ENCODE results near the gene SP140.
"Not testable (repeated sequence)": the region's sequence is repeated elsewhere in the genome, so short reads cannot be mapped to it uniquely, and the experiment has no call there.

SP140 gene

DNA sequence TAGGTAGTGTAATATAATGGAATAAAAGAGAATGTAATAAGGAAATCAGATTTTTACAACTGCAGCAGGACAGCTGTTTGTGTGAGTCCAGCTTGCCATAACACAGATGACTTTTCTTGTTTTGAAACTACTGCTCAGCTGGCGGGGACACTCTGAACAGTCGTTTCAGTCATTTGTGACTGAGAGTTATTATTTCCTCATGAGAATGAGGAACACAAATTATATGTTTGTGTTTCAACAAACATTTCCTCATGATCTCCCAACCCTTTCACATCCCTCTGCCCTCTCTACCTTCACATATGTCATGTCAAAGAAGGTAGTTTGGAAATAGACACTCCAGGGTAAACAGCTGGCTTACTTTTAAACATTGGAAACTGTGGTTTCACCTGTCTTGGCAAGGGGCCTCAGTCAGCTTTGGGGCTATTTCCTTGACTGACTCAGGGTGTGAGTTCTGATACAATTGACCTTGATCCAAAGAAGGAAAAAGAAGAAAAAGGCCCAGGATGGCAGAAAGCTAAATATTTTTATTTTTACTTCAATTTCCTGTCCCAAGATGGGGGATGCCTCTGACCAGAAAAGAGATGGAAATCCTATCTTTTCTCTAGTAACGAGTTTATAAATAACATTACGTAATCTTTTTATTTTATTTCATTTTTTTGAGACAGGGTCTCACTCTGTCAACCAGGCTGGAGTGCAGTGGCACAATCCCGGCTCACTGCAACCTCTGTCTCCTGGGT is 102.0 kb downstream of the SP140 start:
- DNase-seq: no peak

DNA sequence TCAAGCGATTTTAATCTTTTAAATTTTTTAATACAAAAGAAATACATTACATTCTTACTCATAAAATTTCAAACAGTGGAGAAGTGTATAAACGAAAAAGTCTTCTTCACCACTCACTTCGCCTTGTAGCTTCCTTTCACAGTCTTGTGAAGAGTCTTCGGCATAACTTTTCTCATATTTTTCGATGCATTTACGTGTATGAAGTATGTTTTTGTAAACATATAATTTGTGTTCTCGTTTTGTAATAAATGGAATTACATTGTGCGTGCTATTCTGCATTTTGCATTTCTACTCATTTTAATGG is 102.6 kb downstream of the SP140 start:
- no peak for DNase-seq

DNA sequence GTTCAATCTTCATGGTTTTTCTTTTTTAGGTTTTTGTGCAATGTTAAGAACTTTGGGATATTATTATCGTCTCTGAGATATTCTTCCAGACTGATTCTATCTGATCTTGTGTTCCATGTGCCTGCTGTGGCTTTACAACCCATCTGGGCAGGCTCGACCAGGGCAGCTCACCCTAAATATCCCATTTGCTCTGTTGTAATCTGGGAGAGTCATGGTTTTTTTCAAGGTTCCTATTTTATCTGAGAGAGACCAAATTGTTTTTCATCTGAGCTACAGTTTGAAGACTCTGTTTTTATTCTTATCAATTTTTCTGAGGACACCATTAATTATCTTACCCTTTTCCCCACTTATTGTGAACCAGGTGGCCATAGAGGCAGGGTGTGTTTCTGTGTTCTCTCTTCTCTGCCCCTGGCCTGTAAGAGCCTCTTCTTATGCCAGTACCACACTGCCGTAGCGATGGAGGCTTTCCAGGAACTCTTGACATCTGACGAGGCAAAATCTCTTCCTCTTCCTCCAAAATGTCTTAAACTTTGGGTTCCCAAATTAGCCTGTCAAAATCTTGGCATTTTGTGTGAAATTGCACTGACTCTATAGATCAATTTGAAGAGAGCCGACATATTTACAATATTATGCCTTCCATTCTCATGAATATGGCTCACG is 104.5 kb downstream of the SP140 start:
- no peak for DNase-seq

DNA sequence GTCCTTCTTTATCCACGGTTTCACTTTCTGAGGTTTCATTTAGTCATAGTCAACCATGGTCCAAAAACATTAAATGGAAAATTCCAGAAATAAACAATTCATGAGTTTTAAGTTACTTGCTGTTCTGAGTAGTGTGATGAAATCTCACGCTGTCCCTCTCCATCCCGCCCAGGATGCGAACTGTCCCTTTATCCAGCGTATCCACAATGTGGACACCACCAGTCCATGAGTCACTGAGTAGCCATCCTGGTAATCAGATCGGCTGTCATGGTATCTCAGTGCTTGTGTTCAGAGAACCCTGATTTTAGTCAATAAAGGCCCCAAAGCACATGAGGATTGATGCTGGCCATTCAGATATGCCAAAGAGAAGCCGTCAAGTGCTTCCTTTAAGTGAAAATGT is 105.2 kb downstream of the SP140 start:
- no peak for DNase-seq

DNA sequence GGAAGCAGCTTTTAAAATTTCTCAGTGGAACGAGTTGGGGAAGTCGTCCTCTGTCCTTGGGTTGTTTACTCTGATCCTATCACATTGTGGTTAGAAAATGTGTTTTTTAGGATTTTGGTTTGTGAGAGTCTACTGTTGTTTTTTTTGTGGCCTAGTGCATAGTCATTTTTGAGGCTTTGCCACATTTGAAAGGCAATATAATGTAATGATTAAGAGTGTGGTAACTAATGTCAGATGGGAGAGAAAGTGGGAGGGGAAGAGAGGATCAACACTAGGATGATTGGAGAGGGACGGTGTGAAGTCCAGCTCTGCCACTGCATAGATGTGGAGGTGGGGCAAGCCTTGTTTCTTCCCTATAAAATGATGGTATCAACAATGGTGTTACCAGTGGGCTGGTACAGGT is 109.9 kb downstream of the SP140 start:
- DNase-seq: no peak

DNA sequence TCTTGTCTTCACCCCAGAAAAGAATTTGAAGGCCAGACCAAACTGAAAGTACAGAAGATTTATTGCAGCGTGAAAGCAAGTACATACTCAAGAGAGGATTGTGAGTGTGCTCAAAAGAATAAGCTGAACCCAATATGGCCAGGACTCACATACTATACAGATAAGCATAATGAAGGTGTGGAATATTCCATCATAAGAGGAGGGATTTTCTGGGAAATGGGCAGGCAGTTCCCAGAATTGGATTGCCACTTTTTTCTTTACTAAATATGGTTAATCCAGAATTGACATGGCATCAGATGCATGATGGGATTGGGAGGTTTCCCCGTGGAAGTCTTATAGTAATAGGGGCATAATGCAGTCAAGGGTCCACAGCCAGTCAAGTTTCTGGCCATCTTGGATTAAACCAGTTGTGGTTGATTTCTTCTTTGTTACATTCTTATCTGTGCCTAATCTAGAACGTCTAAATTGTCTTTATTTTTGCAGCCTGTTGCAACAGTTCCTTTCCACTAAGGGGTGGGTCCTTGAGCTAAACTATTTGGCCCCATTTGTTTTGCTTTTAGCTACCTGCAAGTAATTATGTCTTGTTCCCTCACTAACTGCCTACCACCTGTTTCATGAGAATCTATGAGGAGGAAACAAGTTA is 110.4 kb downstream of the SP140 start:
- DNase-seq: no peak

DNA sequence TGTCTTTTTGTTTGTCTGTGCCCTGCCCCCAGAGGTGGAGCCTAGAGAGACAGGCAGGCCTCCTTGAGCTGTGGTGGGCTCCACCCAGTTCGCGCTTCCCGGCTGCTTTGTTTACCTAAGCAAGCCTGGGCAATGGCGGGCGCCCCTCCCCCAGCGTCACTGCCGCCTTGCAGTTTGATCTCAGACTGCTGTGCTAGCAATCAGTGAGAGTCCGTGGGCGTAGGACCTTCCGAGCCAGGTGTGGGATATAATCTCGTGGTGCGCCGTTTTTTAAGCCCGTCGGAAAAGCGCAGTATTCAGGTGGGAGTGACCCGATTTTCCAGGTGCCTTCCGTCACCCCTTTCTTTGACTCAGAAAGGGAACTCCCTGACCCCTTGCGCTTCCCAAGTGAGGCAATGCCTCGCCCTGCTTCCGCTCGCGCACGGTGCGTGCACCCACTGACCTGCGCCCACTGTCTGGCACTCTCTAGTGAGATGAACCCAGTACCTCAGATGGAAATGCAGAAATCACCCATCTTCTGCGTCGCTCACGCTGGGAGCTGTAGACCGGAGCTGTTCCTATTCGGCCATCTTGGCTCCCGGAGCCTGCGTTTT is 116.5 kb downstream of the SP140 start:
- not testable (repeated sequence) for DNase-seq

DNA sequence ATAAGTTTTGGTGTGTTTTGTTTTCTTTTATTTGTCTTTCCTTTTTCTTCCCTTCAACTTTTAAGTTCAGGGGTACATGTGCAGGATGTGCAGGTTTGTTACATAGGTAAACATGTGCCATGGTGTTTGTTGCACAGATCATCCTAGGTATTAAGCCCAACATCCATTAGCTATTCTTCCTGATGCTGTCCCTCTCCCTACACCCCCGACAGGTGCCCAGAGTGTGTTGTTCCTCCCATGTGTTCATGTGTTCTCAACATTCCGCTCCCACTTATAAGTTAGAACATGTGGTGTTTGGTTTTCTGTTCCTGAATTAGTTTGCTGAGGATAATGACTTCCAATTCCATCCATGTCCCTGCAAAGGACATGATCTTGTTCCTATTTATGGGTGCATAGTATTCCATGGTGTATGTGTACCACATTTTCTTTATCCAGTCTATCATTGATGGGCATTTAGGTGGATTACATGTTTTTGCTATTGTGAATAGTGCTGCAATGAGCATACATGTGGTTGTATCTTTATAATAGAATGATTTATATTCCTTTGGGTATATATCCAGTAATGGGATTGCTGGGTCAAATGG is 117.6 kb downstream of the SP140 start:
- not testable (repeated sequence) for DNase-seq

DNA sequence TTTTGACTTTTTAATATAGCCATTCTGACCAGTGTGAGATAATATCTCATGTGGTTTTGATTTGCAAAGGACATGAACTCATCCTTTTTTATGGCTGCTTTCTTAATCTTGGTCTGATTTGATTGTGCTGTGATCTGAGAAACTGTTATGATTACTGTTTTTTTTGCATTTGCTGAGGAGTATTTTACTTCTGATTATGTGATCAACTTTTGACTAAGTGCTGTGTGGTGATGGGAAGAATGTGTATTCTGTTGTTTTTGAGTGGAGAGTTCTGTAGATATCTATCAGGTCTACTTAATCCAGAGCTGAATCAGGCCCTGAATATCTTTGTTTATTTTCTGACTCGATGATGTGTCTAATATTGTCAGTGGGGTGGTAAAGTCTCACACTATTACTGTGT is 118.2 kb downstream of the SP140 start:
- peak; percentile 46 for DNase-seq

DNA sequence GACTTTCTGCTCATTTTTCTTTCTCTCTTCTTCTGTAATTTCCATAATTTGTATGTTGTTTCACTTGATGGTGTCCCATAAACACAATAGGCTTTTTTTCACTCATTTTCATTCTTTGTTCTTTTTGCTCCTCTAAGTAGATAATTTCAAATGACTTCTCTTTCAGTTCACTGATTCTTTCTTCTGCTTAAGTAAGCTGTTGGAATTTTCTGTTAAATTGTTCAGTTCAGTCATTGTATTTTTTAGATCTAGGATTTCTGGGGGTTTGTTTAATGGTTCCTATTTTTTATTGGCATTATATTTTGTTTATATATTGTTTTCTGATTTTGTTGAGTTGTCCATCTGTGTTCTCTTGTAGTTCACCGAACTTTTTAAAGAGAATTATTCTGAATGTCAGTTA is 120.9 kb downstream of the SP140 start:
- no peak for DNase-seq

DNA sequence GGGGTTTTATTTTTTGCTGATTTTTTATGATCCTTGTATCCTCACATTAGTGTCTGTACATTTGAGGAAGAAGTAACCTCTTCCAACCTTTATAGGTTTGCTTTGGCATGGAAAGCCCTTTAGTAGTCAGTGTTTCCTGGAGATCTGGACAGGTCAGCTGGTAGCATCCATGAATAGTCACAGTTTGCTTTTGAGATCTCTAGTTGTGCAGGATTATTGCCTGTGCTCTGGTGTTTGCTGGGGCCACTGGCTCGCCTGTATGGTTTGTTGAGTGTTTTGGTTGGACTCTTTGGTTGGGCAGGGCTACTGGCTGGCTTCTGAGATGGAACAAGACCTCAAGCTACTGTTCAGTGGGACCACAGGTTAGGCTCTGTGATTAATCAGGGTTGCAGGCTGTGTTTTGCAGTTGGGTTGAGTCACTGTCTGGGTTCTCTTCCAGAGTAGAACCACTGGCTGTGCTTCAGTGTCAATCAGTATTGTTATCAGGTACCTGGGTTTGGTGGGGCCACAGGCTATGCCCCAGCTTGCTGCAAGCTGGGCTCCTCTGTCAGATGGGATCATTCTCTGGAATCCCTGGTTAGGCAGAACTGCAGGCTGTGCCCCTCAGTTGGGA is 121.5 kb downstream of the SP140 start:
- DNase-seq: no peak

DNA sequence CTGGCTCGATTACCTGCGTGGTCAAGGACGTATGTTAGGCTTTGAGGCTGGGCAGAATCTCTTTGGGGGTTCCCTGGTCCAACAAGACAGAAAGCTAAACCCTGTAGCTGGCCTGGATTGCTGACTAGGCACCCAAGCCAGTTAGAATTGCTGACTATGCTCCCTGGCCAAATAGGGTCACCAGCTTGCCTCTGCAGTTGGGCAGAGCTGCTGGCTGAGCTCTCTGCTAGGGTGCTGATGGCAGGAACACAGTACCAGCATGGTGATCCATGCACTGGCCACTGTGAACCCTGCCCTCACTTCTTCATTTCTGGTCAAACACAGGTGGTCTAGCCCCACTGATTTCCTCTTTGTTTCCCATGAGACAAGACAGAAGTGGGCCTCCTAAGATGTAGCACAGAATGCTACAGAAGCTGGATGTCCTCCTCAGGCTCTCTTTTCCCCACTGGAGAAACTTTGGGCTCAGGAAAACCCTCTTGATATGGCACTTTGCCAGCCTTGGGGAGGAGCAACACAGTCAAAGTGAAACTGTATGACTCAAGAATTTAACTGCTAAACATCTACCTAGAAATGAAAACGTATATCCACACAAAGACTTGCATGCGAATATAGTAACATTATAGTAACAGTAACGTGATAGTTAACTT is 122.2 kb downstream of the SP140 start:
- peak; percentile 81 for DNase-seq

DNA sequence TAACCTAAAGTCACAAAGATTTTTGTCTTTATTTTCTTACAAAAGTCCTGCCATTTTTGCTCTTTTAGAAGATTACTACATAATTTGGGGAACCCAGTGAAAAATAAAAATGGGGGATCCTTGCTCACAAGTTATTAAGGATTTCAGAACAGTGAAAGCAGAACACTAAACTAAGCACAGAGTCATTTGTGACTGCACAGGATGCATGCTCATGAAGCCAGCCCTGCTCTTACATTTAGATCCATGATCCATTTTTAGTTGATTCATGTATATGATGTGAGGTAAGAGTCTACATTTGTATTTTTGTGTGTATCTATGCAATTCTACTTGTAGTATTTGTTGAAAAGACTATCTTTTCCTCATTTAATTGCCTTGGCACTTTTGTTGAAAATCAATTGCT is 123.3 kb downstream of the SP140 start:
- peak; percentile 48 for DNase-seq

DNA sequence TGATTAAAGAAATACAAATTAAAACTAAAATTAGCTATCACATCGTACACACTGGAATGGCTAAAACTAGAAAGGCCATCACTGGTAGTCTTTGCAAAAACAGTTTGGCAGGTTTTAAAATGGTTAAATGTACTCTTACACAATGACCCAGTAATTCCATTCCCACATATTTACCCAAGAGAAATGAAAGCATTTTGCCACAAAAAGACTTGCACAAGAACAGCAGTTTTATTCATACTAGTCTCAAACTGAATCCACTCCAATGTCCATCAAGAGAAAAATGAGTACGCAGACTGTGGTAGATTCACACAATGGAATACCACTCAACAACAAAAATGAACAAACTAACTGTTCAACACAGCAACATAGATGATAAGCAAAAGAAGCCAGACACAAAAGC is 130.5 kb downstream of the SP140 start:
- DNase-seq: no peak

DNA sequence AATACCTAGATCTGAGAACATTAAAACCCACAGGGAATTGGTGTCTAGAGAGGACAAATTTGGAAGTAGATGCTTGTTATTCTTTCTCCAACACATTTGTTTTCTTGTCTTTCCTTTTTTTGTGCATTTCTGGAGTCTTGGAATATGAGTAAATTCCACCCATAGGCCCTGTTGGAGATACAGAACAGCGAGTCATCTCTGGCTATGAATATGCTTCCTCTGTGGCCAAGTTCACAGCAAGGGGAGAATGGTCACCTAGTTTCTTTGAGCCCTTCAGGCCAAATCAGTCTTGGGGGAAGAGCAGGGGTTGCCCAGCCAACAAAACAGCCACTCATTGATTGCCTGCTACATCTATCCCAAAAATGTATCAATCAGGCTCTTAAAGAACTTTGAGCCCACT is 132.8 kb downstream of the SP140 start:
- no peak for DNase-seq

DNA sequence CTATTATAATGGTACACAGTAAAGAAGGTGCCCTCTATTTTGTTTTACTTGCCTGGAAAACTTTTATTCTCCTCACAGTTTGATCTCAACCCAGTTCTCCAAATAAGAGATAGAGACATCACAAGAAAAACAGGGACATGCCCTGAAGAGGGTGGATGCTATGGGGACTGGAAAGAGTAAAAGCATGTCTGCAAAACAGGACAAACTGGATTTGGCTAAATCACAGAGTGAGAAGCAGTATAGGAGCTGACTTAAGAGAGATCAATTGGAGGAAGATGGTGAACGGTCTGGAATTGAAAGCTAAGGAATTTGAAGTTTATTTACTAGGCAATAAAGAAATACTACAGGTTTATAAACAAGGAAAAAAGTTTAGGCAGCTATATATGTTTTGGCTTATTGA is 134.5 kb downstream of the SP140 start:
- DNase-seq: no peak

DNA sequence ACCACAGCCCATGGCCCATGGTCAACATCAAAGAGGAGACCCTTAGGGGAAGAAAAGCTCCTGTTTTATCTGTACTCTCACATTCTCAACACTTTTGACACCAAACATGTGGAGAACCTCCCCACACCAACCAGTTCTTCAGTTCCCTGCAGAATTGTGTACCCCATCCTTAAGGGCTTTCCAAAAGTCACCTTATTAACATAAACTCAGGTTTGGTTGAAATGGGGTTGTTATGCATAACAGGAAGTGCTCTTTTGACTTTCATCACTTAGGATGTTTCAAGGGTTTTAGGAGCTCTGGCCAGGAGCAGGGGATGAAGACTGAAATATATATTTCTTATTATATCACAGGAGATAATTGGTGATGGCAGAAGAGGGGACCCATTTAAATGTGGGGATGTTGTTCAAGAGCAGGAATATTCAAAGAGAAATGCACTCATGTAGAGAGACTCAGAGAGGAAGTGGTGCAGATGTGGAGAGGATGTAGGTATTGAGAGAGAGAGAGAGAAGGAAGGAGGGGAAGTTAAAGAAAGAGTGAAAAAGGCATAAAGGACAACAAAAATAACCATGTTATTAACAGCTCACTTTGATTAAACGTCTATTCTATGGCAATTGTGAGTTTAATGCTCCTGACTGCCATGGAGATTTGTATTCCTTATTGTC is 136.6 kb downstream of the SP140 start:
- DNase-seq: no peak

Measured in activated CD4-positive, alpha-beta T cell treated with anti-CD3 and anti-CD28 coated beads, Interleukin-2, amount 50 U/mL, for 16 hours (primary cell).